Measurements from ENCODE around the gene TRIP6. TPM values are rescaled to one million over a fixed set of nuclear protein-coding genes. Genes with fewer than 3 reads are reported as not detected.
"Not testable (repeated sequence)": the region's sequence is repeated elsewhere in the genome, so short reads cannot be mapped to it uniquely, and the experiment has no call there.

Gene TRIP6
- total and polyA plus RNA-seq, 3 experiments from 2014 or later: 2.0 to 37.7 (median 36.8) TPM

- H3K27ac ChIP-seq (ENCODE audit: low read depth, low read length); H3K9me3 Mint-ChIP-seq; H3K9me3 ChIP-seq (ENCODE audit: low read length); H3K27ac Mint-ChIP-seq; H3K27me3 ChIP-seq (ENCODE audit: insufficient read depth, low read length, poor library complexity, severe bottlenecking); DNase-seq; H3K36me3 Mint-ChIP-seq; H3K4me3 Mint-ChIP-seq; CTCF ChIA-PET; POLR2A ChIA-PET; H3K36me3 ChIP-seq (ENCODE audit: insufficient read depth, low read length); H3K4me1 ChIP-seq (ENCODE audit: insufficient read depth, low read length); H3K4me3 ChIP-seq (ENCODE audit: low read length); H3K4me1 Mint-ChIP-seq: not testable (repeated sequence)
- H3K27me3 Mint-ChIP-seq: peaks cover 15 to 62% of the 10 kb centered on the region in 2 donors
Observed at GRCh38 chr7:100919335-100919734, 52.1 kb downstream of the TRIP6 start.

GRCh38 chr7:100919779-100920437 is 52.7 kb downstream of the TRIP6 start:
- H3K4me3 Mint-ChIP-seq; CTCF ChIA-PET; H3K36me3 ChIP-seq (ENCODE audit: insufficient read depth, low read length); H3K36me3 Mint-ChIP-seq; H3K4me1 Mint-ChIP-seq; H3K4me3 ChIP-seq (ENCODE audit: low read length); H3K9me3 Mint-ChIP-seq; H3K27ac Mint-ChIP-seq; H3K27me3 ChIP-seq (ENCODE audit: insufficient read depth, low read length, poor library complexity, severe bottlenecking); H3K27ac ChIP-seq (ENCODE audit: low read depth, low read length); DNase-seq; H3K9me3 ChIP-seq (ENCODE audit: low read length); H3K4me1 ChIP-seq (ENCODE audit: insufficient read depth, low read length): not testable (repeated sequence)
- POLR2A ChIA-PET: interaction anchor here (0.6 kb wide), 1 partner anchor 199 kb away, joined by 11 read pairs; no protein-coding TSS in a partner anchor
- H3K27me3 Mint-ChIP-seq: peaks cover 15 to 61% of the 10 kb centered on the region in 2 donors

- no peaks in the 10 kb centered on the region for H3K27me3 ChIP-seq (ENCODE audit: insufficient read depth, low read length, poor library complexity, severe bottlenecking)
- H3K4me1 ChIP-seq (ENCODE audit: insufficient read depth, low read length): no peaks in the 10 kb centered on the region
- no peak for DNase-seq
- CTCF ChIA-PET: no interaction called here
- H3K9me3 Mint-ChIP-seq: no peaks in the 10 kb centered on the region
- H3K36me3 Mint-ChIP-seq: no peaks in the 10 kb centered on the region
- H3K4me3 ChIP-seq (ENCODE audit: low read length): no peak overlapping the region
- H3K27ac ChIP-seq (ENCODE audit: low read depth, low read length): no peak overlapping the region
- POLR2A ChIA-PET: no interaction called here
- H3K36me3 ChIP-seq (ENCODE audit: insufficient read depth, low read length): no peaks in the 10 kb centered on the region
- no peak overlapping the region for H3K27ac Mint-ChIP-seq
- H3K4me1 Mint-ChIP-seq: peaks cover 0 to 5% (median 0%) of the 10 kb centered on the region in 3 donors
- H3K27me3 Mint-ChIP-seq: peaks cover 15 to 58% of the 10 kb centered on the region in 2 donors
- H3K9me3 ChIP-seq (ENCODE audit: low read length): no peaks in the 10 kb centered on the region
- H3K4me3 Mint-ChIP-seq: no peak overlapping the region
Observed at GRCh38 chr7:100921039-100921438, 53.9 kb downstream of the TRIP6 start.

Other genes with a start within 250 kb of the TRIP6 start
- 10 to 100 TPM; 14.6 to 17.7 TPM for gene TFR2, start 225.8 kb upstream of the TRIP6 start, total RNA-seq
- 2.7 TPM for gene TFR2, start 225.8 kb upstream of the TRIP6 start, polyA plus RNA-seq
- gene ACTL6B, start 210.9 kb upstream of the TRIP6 start, total RNA-seq: not detected
- not detected for gene ACTL6B, start 210.9 kb upstream of the TRIP6 start, polyA plus RNA-seq
- 100 to 1,000 TPM; 253 to 262 TPM for gene GNB2, start 193.6 kb upstream of the TRIP6 start, total RNA-seq
- gene GNB2, start 193.6 kb upstream of the TRIP6 start, polyA plus RNA-seq: 62.9 TPM
- 10 to 100 TPM; 51.4 to 54.7 TPM for gene GIGYF1, start 173.1 kb upstream of the TRIP6 start, total RNA-seq
- 3.2 TPM for gene GIGYF1, start 173.1 kb upstream of the TRIP6 start, polyA plus RNA-seq
- gene POP7, start 161.3 kb upstream of the TRIP6 start, total RNA-seq: 10 to 100 TPM; 79.7 to 83.3 TPM
- gene POP7, start 161.3 kb upstream of the TRIP6 start, polyA plus RNA-seq: 51.7 TPM
- under 1 TPM in 1 of 2 experiments, not detected in 1; 0.22 TPM for gene EPO, start 146.9 kb upstream of the TRIP6 start, total RNA-seq
- gene EPO, start 146.9 kb upstream of the TRIP6 start, polyA plus RNA-seq: not detected
- not detected for gene ZAN, start 133.8 kb upstream of the TRIP6 start, total RNA-seq
- gene ZAN, start 133.8 kb upstream of the TRIP6 start, polyA plus RNA-seq: not detected
- 1 to 10 TPM; 2.5 to 2.9 TPM for gene EPHB4, start 39.9 kb upstream of the TRIP6 start, total RNA-seq
- not detected for gene EPHB4, start 39.9 kb upstream of the TRIP6 start, polyA plus RNA-seq
- 10 to 100 TPM; 24.7 to 29.1 TPM for gene SLC12A9, start 14.7 kb upstream of the TRIP6 start, total RNA-seq
- 9.5 TPM for gene SLC12A9, start 14.7 kb upstream of the TRIP6 start, polyA plus RNA-seq
- gene SRRT, start 7.7 kb downstream of the TRIP6 start, total RNA-seq: 100 to 1,000 TPM; 285 to 290 TPM
- gene SRRT, start 7.7 kb downstream of the TRIP6 start, polyA plus RNA-seq: 90.7 TPM
- gene UFSP1, start 22.3 kb downstream of the TRIP6 start, total RNA-seq: 1 to 10 TPM; 3.1 to 4.0 TPM
- 2.1 TPM for gene UFSP1, start 22.3 kb downstream of the TRIP6 start, polyA plus RNA-seq
- gene ACHE, start 28.5 kb downstream of the TRIP6 start, total RNA-seq: under 1 TPM in 1 of 2 experiments, not detected in 1; 0.20 TPM
- gene ACHE, start 28.5 kb downstream of the TRIP6 start, polyA plus RNA-seq: 0.30 TPM
- gene MUC3A, start 82.1 kb downstream of the TRIP6 start, total RNA-seq: not detected
- gene MUC3A, start 82.1 kb downstream of the TRIP6 start, polyA plus RNA-seq: not detected
- gene MUC12, start 102.2 kb downstream of the TRIP6 start, total RNA-seq: under 1 TPM in 1 of 2 experiments, not detected in 1; 0.35 TPM
- 0.54 TPM for gene MUC12, start 102.2 kb downstream of the TRIP6 start, polyA plus RNA-seq
- gene MUC17, start 152.7 kb downstream of the TRIP6 start, total RNA-seq: not detected
- not detected for gene MUC17, start 152.7 kb downstream of the TRIP6 start, polyA plus RNA-seq
- gene TRIM56, start 218.1 kb downstream of the TRIP6 start, total RNA-seq: 10 to 100 TPM; 29.1 to 31.9 TPM
- gene TRIM56, start 218.1 kb downstream of the TRIP6 start, polyA plus RNA-seq: 22.0 TPM